Colonic mucosa (tissue), 4 donors: ENCODE data around the gene MKNK1. TPM values are rescaled to one million over a fixed set of nuclear protein-coding genes. Genes with fewer than 3 reads are reported as not detected.

Experiments
- DNase-seq: peaks from one replicate; pipeline ENCODE4 v3.0.0-alpha.2; 2020
- H3K27ac ChIP-seq: fragments of 200-600 bp; one replicate; pipeline ENCODE4 v1.8.0; 2021
- H3K27me3 ChIP-seq: fragments of 200-600 bp; one replicate; pipeline ENCODE4 v1.8.0; 2021
- H3K36me3 ChIP-seq: fragments of 200-600 bp; one replicate; pipeline ENCODE4 v1.8.0; 2021
- H3K4me1 ChIP-seq: fragments of 200-600 bp; one replicate; pipeline ENCODE4 v1.8.0; 2021; ENCODE audit warnings: mild to moderate bottlenecking
- H3K4me3 ChIP-seq: fragments of 200-600 bp; one replicate; pipeline ENCODE4 v1.8.0; 2021
- H3K9ac ChIP-seq, 2 donors: one replicate each; pipeline ENCODE4 v1.7.0; 2013; ENCODE audit warnings: control low read depth in 2 of 2, low read depth in 2 of 2, low read length in 2 of 2
- H3K9me3 ChIP-seq: fragments of 200-600 bp; one replicate; pipeline ENCODE4 v1.8.0; 2021
- CTCF ChIP-seq: fragments of 200-600 bp; IDR thresholded peaks from one replicate; pipeline ENCODE4 v1.8.0; 2022; ENCODE audit warnings: antibody characterized with exemption, mild to moderate bottlenecking
- intact Hi-C: fragments of 100-400 bp; cut with DNase I; formaldehyde crosslinking; loops from one replicate; pipeline ENCODE4 v1.14.1; 2022
- total RNA-seq, 2 donors: library from RNA; stranded (reverse); fragmentation: NEBNext Ultra II Directional in 1 of 2; extraction: Animal tissue kit (Norgen Biotek cat#: 25700) in 1 of 2; gene quantifications; one replicate each; pipeline ENCODE4 v1.2.1, GENCODE V29; 2021
- donor health status: healthy.
- donor health status: DM: no; HTN: no; CAD: no.
- donor health status: DM: no; HTN: no; CAD: no.

MKNK1 gene
- total RNA-seq, 2 donors from 2014 or later: 27.0 to 36.8 TPM

DNA sequence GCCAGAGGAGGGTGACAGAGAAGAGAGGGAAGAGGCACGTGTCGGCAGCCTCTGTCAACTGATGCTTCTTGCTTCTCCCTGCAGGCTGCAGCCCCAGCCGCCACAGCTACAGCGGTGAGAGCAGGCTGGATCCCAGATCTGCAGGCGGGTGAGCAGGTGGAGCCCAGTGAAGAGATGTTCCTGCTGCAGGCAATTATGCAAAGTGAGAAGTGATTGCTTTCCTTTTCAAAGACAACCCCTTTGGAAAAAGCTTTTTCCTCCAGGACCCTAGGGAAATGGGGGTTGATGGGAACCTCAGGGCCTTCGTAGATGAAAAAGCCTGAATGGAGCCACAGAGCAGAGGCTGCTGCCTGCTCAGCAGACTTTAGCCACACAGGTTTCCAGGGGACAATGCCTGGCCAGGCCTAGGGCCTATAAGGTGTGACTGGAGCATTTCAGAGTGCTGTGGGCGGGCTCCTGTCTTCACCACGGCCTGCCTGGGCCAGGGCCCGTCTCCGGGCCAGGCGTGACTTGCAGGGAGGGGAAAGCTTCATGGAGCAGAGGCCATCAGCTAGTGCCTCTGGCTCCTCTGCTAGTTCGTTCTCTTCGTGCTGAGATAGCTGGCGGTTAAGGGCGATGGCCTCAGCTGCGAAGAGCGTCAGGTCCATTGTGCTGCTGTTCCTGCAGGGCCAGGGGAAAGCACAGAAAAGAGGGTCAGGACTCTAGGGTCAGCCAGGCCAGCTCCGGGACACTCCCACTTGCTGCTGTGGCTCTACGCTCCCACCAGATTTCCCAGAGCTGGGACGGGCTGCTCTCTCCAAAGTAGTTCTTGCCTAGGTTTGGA, 45.7 kb downstream of the MKNK1 start:
- Histone ChIP-seq H3K36me3 (peaks cover 7% of the 10 kb centered on the region), H3K4me3 (no peak overlapping the region), H3K27ac (no peak overlapping the region), H3K4me1 (no peaks in the 10 kb centered on the region), H3K9me3 (no peaks in the 10 kb centered on the region), H3K9ac (no peak overlapping the region), H3K27me3 (no peaks in the 10 kb centered on the region)
- DNase-seq: no peak
- no peak for TF ChIP-seq CTCF
- intact Hi-C loops: no loop called here

- Histone ChIP-seq H3K9ac (no peak overlapping the region), H3K9me3 (no peaks in the 10 kb centered on the region), H3K4me1 (no peaks in the 10 kb centered on the region), H3K4me3 (no peak overlapping the region), H3K27me3 (no peaks in the 10 kb centered on the region), H3K36me3 (peaks cover 5% of the 10 kb centered on the region), H3K27ac (no peak overlapping the region)
- no peak for DNase-seq
- intact Hi-C loops: no loop called here
- no peak for TF ChIP-seq CTCF
Observed at GRCh38 chr1:46557403-46557802, 46.7 kb downstream of the MKNK1 start.

- no peak for TF ChIP-seq CTCF
- Histone ChIP-seq H3K27me3 (no peaks in the 10 kb centered on the region), H3K27ac (no peak overlapping the region), H3K36me3 (peaks cover 4% of the 10 kb centered on the region), H3K4me1 (no peaks in the 10 kb centered on the region), H3K9ac (no peak overlapping the region), H3K4me3 (no peak overlapping the region), H3K9me3 (no peaks in the 10 kb centered on the region)
- intact Hi-C loops: no loop called here
- no peak for DNase-seq
Observed at GRCh38 chr1:46556822-46557221, 47.2 kb downstream of the MKNK1 start.

GRCh38 chr1:46555826-46556619, 48.0 kb downstream of the MKNK1 start:
- Histone ChIP-seq H3K27ac (no peak overlapping the region), H3K36me3 (no peaks in the 10 kb centered on the region), H3K27me3 (no peaks in the 10 kb centered on the region), H3K9me3 (no peaks in the 10 kb centered on the region), H3K4me3 (no peak overlapping the region), H3K4me1 (no peaks in the 10 kb centered on the region), H3K9ac (no peak overlapping the region)
- TF ChIP-seq CTCF: no peak
- intact Hi-C loops: no loop called here
- DNase-seq: no peak

GRCh38 chr1:46554597-46555381, 49.3 kb downstream of the MKNK1 start:
- Histone ChIP-seq H3K27me3 (no peaks in the 10 kb centered on the region), H3K9me3 (no peaks in the 10 kb centered on the region), H3K4me1 (no peaks in the 10 kb centered on the region), H3K36me3 (no peaks in the 10 kb centered on the region), H3K4me3 (no peak overlapping the region), H3K27ac (no peak overlapping the region), H3K9ac (no peak overlapping the region)
- TF ChIP-seq CTCF: no peak
- intact Hi-C loops: no loop called here
- DNase-seq: no peak
